BLaER1 treated with 17β-estradiol and CSF1 and Interleukin-3, amounts not matched to agents 10 nM and 100 nM (cell line): ENCODE data around the gene MYCBP.
"Not testable (repeated sequence)": the region's sequence is repeated elsewhere in the genome, so short reads cannot be mapped to it uniquely, and the experiment has no call there.

Source experiments
- H3K27ac ChIP-seq, 11 experiments: shearing (Covaris generic); formaldehyde crosslinking; 2 replicates each; pipeline ENCODE4 v1.8.1; 2022
- H3K27me3 ChIP-seq, 11 experiments: shearing (Covaris generic); formaldehyde crosslinking; 2 replicates each; pipeline ENCODE4 v1.8.1; 2022
- H3K36me3 ChIP-seq, 11 experiments: shearing (Covaris generic); formaldehyde crosslinking; 2 replicates each; pipeline ENCODE4 v1.8.1; 2022
- H3K4me1 ChIP-seq, 10 experiments: shearing (Covaris generic); formaldehyde crosslinking; 2 replicates each; pipeline ENCODE4 v1.8.1; 2022
- H3K4me2 ChIP-seq, 11 experiments: shearing (Covaris generic); formaldehyde crosslinking; 2 replicates each; pipeline ENCODE4 v1.8.1; 2022
- H3K4me3 ChIP-seq, 10 experiments: shearing (Covaris generic); formaldehyde crosslinking; 2 replicates each; pipeline ENCODE4 v1.8.1; 2022
- H3K9ac ChIP-seq, 11 experiments: shearing (Covaris generic); formaldehyde crosslinking; 2 replicates each; pipeline ENCODE4 v1.8.1; 2022
- H3K9me3 ChIP-seq, 11 experiments: shearing (Covaris generic); formaldehyde crosslinking; replicated peaks in 1 of 11; 2 replicates each; pipeline ENCODE4 v1.8.1; 2022
- H4K20me1 ChIP-seq, 11 experiments: shearing (Covaris generic); formaldehyde crosslinking; 2 replicates each; pipeline ENCODE4 v1.8.1; 2022
- Cebpa-rat ChIP-seq, 11 experiments: shearing (Covaris generic); IDR thresholded peaks; 2 replicates each; pipeline ENCODE4 v1.8.1; 2022

MYCBP gene

DNA sequence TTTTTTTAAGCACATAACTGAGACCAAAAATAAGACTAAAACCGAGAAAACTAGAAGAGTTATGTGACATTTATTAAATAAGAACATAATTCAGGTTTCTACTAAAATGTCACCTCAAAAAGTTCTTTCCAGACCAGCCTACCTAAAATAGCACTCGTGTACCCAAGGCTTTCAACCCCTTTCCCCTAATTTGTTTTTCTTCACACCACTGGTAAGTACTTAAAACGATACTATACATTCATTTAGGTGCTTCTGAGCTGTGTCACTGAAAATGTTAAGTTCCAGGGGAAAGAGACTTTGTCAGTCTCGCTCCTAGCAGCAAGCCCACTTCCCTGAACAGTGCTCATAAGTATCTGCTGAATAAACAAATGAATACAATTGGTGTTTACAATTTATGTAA is 20.4 kb downstream of the MYCBP start:
- peaks cover 63 to 93% (median 79%) of the 10 kb centered on the region in 11 experiments for H3K36me3 ChIP-seq
- no peak overlapping the region for H3K4me2 ChIP-seq
- peaks cover 0 to 98% (median 7%) of the 10 kb centered on the region in 11 experiments; a peak in 12 of 22 replicates for H4K20me1 ChIP-seq
- TF ChIP-seq Cebpa-rat (IDR thresholded peaks at IDR 0.05): no peak
- H3K9ac ChIP-seq: peak overlapping the region in 1 of 11 experiments; percentile 7; a peak in 1 of 22 replicates
- H3K4me3 ChIP-seq: no peak overlapping the region
- H3K4me1 ChIP-seq: peaks cover 6 to 52% (median 20%) of the 10 kb centered on the region in 10 experiments
- no peaks in the 10 kb centered on the region for H3K9me3 ChIP-seq
- H3K27ac ChIP-seq: no peak overlapping the region
- no peaks in the 10 kb centered on the region for H3K27me3 ChIP-seq

DNA sequence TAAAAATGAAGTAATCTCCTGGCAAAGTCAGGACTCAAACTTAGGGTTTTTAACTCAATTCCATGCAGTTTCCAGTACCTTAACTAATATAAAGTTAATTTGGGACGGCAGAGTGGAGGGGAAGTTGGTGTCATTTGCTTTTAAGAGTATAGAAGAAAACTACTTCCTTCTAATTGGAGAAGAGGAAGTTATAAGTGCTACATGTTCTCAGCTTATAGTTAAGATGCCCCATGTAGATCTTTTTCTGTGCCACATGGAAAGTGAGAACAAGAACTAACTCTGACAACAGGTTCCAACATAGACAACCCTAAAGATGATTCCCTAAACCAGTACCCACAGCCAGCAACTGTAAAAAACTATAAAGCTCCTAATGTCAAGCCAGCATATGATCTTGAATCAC is 25.1 kb downstream of the MYCBP start:
- Histone ChIP-seq H3K4me2 (peak overlapping the region in 9 of 11 experiments; percentile 3 to 75 (median 42); a peak in 15 of 22 replicates), H3K9ac (no peak overlapping the region), H3K4me1 (peaks cover 0 to 32% (median 16%) of the 10 kb centered on the region in 10 experiments; a peak in 18 of 20 replicates), H3K36me3 (peaks cover 76 to 94% (median 86%) of the 10 kb centered on the region in 11 experiments), H3K9me3 (peaks cover 0 to 5% (median 0%) of the 10 kb centered on the region in 11 experiments; a peak in 1 of 22 replicates), H4K20me1 (peaks cover 0 to 97% (median 0%) of the 10 kb centered on the region in 11 experiments; a peak in 8 of 22 replicates), H3K4me3 (no peak overlapping the region), H3K27ac (peak overlapping the region in 4 of 11 experiments; percentile 3 to 45 (median 12); a peak in 4 of 22 replicates), H3K27me3 (no peaks in the 10 kb centered on the region)
- TF ChIP-seq Cebpa-rat (IDR thresholded peaks at IDR 0.05): no peak

DNA sequence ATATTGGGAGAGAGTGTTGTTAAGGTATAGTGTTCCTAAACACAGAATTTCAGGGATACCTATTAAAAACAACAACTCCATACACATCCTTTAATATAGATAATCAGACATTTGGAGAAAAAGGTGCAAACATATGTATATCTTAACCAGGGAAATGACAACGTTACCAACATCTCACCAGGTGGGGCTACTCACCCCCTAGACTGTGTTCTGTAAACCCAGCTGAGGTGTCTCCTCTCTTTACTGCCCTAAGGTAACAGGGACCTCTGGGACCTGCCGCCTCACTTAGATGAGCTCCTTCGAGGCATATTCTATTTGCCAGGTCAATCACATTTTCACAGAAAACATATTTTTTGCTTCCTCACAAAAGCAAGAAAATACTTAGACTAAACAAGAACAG is 26.9 kb downstream of the MYCBP start:
- H3K36me3 ChIP-seq: peaks cover 79 to 94% (median 89%) of the 10 kb centered on the region in 11 experiments
- peaks cover 1 to 27% (median 17%) of the 10 kb centered on the region in 10 experiments; a peak in 18 of 20 replicates for H3K4me1 ChIP-seq
- no peaks in the 10 kb centered on the region for H3K27me3 ChIP-seq
- no peak overlapping the region for H3K27ac ChIP-seq
- TF ChIP-seq Cebpa-rat (IDR thresholded peaks at IDR 0.05): no peak
- peaks cover 0 to 97% (median 0%) of the 10 kb centered on the region in 11 experiments; a peak in 8 of 22 replicates for H4K20me1 ChIP-seq
- no peak overlapping the region for H3K4me3 ChIP-seq
- peaks cover 0 to 5% (median 0%) of the 10 kb centered on the region in 11 experiments; a peak in 1 of 22 replicates for H3K9me3 ChIP-seq
- H3K9ac ChIP-seq: no peak overlapping the region
- H3K4me2 ChIP-seq: no peak overlapping the region

DNA sequence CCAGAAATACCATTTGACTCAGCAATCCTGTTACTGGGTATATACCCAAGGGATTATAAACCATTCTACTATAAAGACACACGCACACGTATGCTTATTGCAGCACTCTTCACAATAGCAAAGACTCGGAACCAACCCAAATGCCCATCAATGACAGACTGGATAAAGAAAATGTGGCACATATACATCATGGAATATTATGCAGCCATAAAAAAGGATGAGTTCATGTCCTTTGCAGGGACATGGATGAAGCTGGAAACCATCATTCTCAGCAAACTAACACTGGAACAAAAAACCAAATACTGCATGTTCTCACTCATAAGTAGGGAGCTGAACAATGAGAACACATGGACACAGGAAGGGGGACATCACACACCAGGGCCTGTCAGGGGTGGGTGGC is 28.1 kb downstream of the MYCBP start:
- Histone ChIP-seq H3K4me1 (peaks cover 12 to 28% (median 24%) of the 10 kb centered on the region in 10 experiments), H3K36me3 (peaks cover 70 to 94% (median 82%) of the 10 kb centered on the region in 11 experiments)

DNA sequence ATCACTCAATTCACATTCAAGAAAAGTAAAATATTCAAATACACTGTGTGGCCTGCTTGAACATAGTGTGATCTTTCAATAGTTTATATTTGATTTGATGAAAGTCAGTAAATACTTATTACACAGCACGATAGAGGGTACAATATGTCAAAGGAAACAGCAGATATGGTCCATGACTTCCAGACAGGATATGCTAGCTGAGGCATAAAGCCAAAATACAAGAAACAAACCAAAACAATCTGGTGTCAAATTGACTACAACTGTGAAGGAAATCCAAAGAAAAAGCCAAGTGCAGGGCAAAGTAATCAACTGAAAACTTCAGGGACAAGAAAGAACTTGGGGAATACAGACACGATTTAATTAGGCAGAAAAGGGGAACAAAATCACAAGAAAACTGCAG is 32.9 kb downstream of the MYCBP start:
- no peak for TF ChIP-seq Cebpa-rat (IDR thresholded peaks at IDR 0.05)
- Histone ChIP-seq H3K4me3 (no peak overlapping the region), H4K20me1 (peaks cover 0 to 94% (median 0%) of the 10 kb centered on the region in 11 experiments; a peak in 8 of 22 replicates), H3K9me3 (peaks cover 0 to 3% (median 0%) of the 10 kb centered on the region in 11 experiments; a peak in 1 of 22 replicates), H3K9ac (0 out of 22 replicates have a peak overlapping the region, but pooled peaks of 1 of the 11 experiments have one; percentile 34), H3K27me3 (no peaks in the 10 kb centered on the region), H3K4me1 (peaks cover 0 to 15% (median 9%) of the 10 kb centered on the region in 10 experiments; a peak in 10 of 20 replicates), H3K36me3 (peaks cover 51 to 83% (median 69%) of the 10 kb centered on the region in 11 experiments), H3K4me2 (peak overlapping the region in 5 of 11 experiments; percentile 4 to 56 (median 26); a peak in 9 of 22 replicates), H3K27ac (no peak overlapping the region)

More for the DNA sequence above, 28.1 kb downstream of the MYCBP start:
- not testable (repeated sequence) for H3K27me3 ChIP-seq, H3K9me3 ChIP-seq, H3K9ac ChIP-seq, H3K4me3 ChIP-seq, H3K27ac ChIP-seq, H3K4me2 ChIP-seq
- H4K20me1 ChIP-seq: peaks cover 0 to 100% (median 0%) of the 10 kb centered on the region in 11 experiments; a peak in 8 of 22 replicates

DNA sequence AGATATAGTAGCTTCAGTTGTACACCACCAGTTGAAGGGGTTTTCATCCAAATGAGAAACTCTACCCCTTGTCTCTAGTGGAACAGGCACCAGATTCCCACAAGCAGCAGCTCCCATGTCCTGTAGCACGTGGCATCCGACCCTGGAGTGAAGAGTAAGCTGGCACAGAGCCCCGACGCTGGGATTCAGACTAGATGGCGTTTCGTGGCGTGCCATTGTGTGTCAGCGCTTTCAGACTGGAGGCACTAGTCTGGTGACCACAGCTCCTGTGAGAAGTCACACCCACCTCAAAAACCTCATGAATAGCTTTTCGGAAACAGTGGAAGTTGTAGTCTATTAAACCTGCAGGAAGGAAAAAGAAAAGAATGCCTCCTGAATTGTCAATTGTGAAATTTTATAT is 33.8 kb downstream of the MYCBP start:
- no peak overlapping the region for H3K9ac ChIP-seq
- H3K36me3 ChIP-seq: peaks cover 42 to 74% (median 60%) of the 10 kb centered on the region in 11 experiments

DNA sequence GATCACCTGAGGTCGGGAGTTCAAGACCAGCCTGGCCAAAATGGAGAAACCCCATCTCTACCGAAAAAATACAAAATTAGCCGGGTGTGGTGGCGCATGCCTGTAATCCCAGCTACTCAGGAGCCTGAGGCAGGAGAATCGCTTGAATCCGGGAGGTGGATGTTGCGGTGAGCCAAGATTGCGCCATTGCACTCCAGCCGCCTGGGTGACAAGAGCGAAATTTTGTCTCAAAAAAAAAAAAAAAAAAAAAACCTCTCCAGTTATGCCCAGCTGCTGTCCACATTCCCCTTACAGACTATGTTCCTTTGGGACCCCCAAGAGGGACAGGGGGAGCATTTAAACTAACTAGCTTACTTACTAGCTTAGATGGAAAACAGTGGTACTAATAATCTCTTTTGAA is 36.8 kb downstream of the MYCBP start:
- H3K9me3 ChIP-seq, H3K9ac ChIP-seq, H3K27ac ChIP-seq, H3K4me2 ChIP-seq, H3K4me3 ChIP-seq, H3K27me3 ChIP-seq: not testable (repeated sequence)
- Histone ChIP-seq H3K36me3 (peaks cover 21 to 43% (median 33%) of the 10 kb centered on the region in 11 experiments), H3K4me1 (peaks cover 13 to 25% (median 18%) of the 10 kb centered on the region in 10 experiments), H4K20me1 (peaks cover 0 to 54% (median 0%) of the 10 kb centered on the region in 11 experiments; a peak in 8 of 22 replicates)

More for the DNA sequence above, 33.8 kb downstream of the MYCBP start:
- H4K20me1 ChIP-seq: peaks cover 0 to 85% (median 0%) of the 10 kb centered on the region in 11 experiments; a peak in 8 of 22 replicates
- no peak overlapping the region for H3K4me2 ChIP-seq
- no peak overlapping the region for H3K4me3 ChIP-seq
- no peak overlapping the region for H3K27ac ChIP-seq
- H3K4me1 ChIP-seq: peaks cover 7 to 19% (median 14%) of the 10 kb centered on the region in 10 experiments
- TF ChIP-seq Cebpa-rat (IDR thresholded peaks at IDR 0.05): no peak
- no peaks in the 10 kb centered on the region for H3K27me3 ChIP-seq
- no peaks in the 10 kb centered on the region for H3K9me3 ChIP-seq

DNA sequence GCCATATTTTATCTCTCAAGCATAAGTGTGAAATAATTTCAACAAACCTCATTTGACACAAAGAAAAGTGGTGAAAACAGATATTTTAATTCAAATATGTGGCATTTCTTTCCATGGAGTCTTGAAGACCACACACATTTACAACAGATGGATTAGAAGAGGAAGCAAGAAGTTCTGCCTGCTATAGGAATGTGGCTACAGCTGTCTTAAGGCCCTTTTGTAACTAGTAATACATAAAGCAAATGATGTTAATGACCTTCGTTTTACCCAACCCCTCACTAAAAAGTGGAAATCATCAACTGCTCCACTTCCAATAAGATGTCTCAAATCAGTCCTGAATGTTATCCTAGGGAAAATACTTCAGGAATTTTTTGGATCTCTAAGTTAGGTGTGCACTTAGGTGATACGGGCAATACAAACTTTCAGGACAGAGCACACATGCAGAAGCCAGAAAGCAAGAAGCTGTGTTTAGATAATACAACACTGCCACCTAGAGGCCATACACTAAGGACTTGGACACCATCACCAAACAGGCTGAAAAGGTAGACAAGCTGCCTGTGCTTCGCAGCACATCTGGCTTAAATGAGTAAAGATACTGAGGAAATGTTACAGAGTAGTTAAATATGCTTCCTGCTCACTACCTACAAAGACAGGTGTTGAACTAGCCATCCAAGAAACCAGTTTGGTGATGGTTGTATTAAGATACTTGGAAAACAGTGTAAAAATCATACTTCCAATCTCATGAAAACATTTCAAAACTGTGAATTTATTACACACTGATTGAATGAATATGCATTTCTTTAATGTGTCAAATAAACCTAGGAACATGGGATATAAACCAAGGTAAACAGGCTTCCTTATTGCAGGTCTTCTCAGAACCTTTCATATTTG is 38.0 kb downstream of the MYCBP start:
- H3K27me3 ChIP-seq: no peaks in the 10 kb centered on the region
- H3K27ac ChIP-seq: no peak overlapping the region; a peak in 1 of 22 replicates
- no peak for TF ChIP-seq Cebpa-rat (IDR thresholded peaks at IDR 0.05)
- peaks cover 0 to 43% (median 0%) of the 10 kb centered on the region in 11 experiments; a peak in 5 of 22 replicates for H4K20me1 ChIP-seq
- H3K4me1 ChIP-seq: peaks cover 2 to 19% (median 14%) of the 10 kb centered on the region in 10 experiments; a peak in 19 of 20 replicates
- peaks cover 21 to 32% (median 25%) of the 10 kb centered on the region in 11 experiments for H3K36me3 ChIP-seq
- no peaks in the 10 kb centered on the region for H3K9me3 ChIP-seq
- H3K4me3 ChIP-seq: no peak overlapping the region
- no peak overlapping the region for H3K9ac ChIP-seq
- peak overlapping the region in 5 of 11 experiments; percentile 34 to 75 (median 60); a peak in 9 of 22 replicates for H3K4me2 ChIP-seq
